GM12878 (cell line): ENCODE data around the gene CFAP74. TPM values are rescaled to one million over a fixed set of nuclear protein-coding genes. Genes with fewer than 3 reads are reported as not detected.

Experiments used
- BACH1 ChIP-seq: fragments of 450-650 bp; IDR thresholded peaks from 2 replicates; pipeline ENCODE4 v1.6.1; 2017; ENCODE audit warnings: mild to moderate bottlenecking, borderline replicate concordance
- BCLAF1 ChIP-seq: fragments of 450-650 bp; IDR thresholded peaks from 2 replicates; pipeline ENCODE4 v1.6.1; 2017; ENCODE audit warnings: antibody characterized with exemption, mild to moderate bottlenecking, moderate library complexity
- BRCA1 ChIP-seq: IDR thresholded peaks from 2 replicates; pipeline ENCODE4 v1.6.1; 2011; ENCODE audit warnings: low read depth, low read length, improper control_type of control experiment
- CHD1 ChIP-seq: IDR thresholded peaks from 2 replicates; pipeline ENCODE4 v1.6.1; 2012; ENCODE audit warnings: low read depth, low read length, improper control_type of control experiment
- FOS ChIP-seq: IDR thresholded peaks from 3 replicates; pipeline ENCODE4 v1.6.1; 2011; ENCODE audit warnings: borderline replicate concordance; ENCODE audit not compliant: insufficient read length; ENCODE audit errors: extremely low read depth
- GABPA ChIP-seq: IDR thresholded peaks from 2 replicates; pipeline ENCODE4 v1.6.1; 2014; ENCODE audit warnings: antibody characterized with exemption, low read depth, mild to moderate bottlenecking, inconsistent platforms
- HSF1 ChIP-seq: fragments of 150-350 bp; IDR thresholded peaks from 2 replicates; pipeline ENCODE4 v1.6.1; 2014; ENCODE audit warnings: mild to moderate bottlenecking, low read depth, low read length
- IRF3 ChIP-seq: fragments of 450-650 bp; IDR thresholded peaks from 2 replicates; pipeline ENCODE4 v1.6.1; 2014; ENCODE audit warnings: mild to moderate bottlenecking
- IRF5 ChIP-seq: fragments of 450-650 bp; IDR thresholded peaks from 2 replicates; pipeline ENCODE4 v1.6.1; 2017; ENCODE audit warnings: borderline replicate concordance
- KAT2A ChIP-seq: conservative IDR thresholded peaks from 2 replicates; pipeline ENCODE4 v1.6.1; 2011; ENCODE audit warnings: low read depth, low read length; ENCODE audit not compliant: control insufficient read depth
- MTA2 ChIP-seq: fragments of 450-650 bp; IDR thresholded peaks from 2 replicates; pipeline ENCODE4 v1.6.1; 2016; ENCODE audit warnings: low read depth, mild to moderate bottlenecking, moderate library complexity
- MXI1 ChIP-seq: fragments of 150-350 bp; IDR thresholded peaks from 2 replicates; pipeline ENCODE4 v1.6.1; 2011; ENCODE audit warnings: low read depth, mild to moderate bottlenecking, inconsistent platforms, low read length, improper control_type of control experiment
- MYC ChIP-seq: IDR thresholded peaks from 2 replicates; pipeline ENCODE4 v1.6.1; 2011; ENCODE audit warnings: mild to moderate bottlenecking, low read length, moderate library complexity, inconsistent platforms; ENCODE audit not compliant: insufficient read depth, insufficient replicate concordance, insufficient read length, severe bottlenecking
- NKRF ChIP-seq: fragments of 450-650 bp; conservative IDR thresholded peaks from 2 replicates; pipeline ENCODE4 v1.6.1; 2017; ENCODE audit warnings: mild to moderate bottlenecking, moderate library complexity
- PAX5 ChIP-seq: IDR thresholded peaks from 2 replicates; pipeline ENCODE4 v1.6.1; 2011; ENCODE audit warnings: low read depth, low read length, borderline replicate concordance
- RB1 ChIP-seq: fragments of 450-650 bp; formaldehyde crosslinking; IDR thresholded peaks from 2 replicates; pipeline ENCODE4 v1.6.1; 2017; ENCODE audit warnings: mild to moderate bottlenecking, borderline replicate concordance
- RUNX3 ChIP-seq: IDR thresholded peaks from 2 replicates; pipeline ENCODE4 v1.6.1; 2012; ENCODE audit warnings: low read length, inconsistent platforms
- SIN3A ChIP-seq: IDR thresholded peaks from 2 replicates; pipeline ENCODE4 v1.6.1; 2012; ENCODE audit warnings: low read depth, low read length, improper control_type of control experiment
- SUZ12 ChIP-seq: fragments of 200-600 bp; sonication (generic); IDR thresholded peaks from one replicate; pipeline ENCODE4 v1.6.1; 2018; ENCODE audit warnings: antibody characterized with exemption, mild to moderate bottlenecking; ENCODE audit not compliant: unreplicated experiment
- ZZZ3 ChIP-seq: IDR thresholded peaks from 2 replicates; pipeline ENCODE4 v1.6.1; 2011; ENCODE audit warnings: low read depth; ENCODE audit not compliant: control insufficient read depth, insufficient read length
- polyA plus RNA-seq, 11 experiments: library from polyadenylated mRNA; depleted of rRNA in 4 of 11; unstranded in 6 of 11; stranded (reverse) in 5 of 11; fragments of >200 nt; fragmentation: Nextera tagmentation in 4 of 11; fragmentation: Illumina TruSeq in 1 of 11; extraction: Ambion mirVana in 4 of 11; extraction: Trizol in 1 of 11; gene quantifications; 1 replicate in 1 of 11; 2 replicates in 10 of 11; pipeline versions ENCODE4 v1.2.1 to v1.2.3, GENCODE V29; 2011 to 2016; ENCODE audit warnings: inconsistent platforms in 2 of 11, missing spikeins in 2 of 11, low read depth in 1 of 11
- total RNA-seq, 4 experiments: library from RNA; depleted of rRNA in 3 of 4; stranded (reverse); fragments of >200 nt in 3 of 4; fragmentation: Illumina TruSeq in 1 of 4; extraction: Trizol in 1 of 4; gene quantifications; 2 replicates each; pipeline versions ENCODE4 v1.2.1 to v1.2.3, GENCODE V29; 2013 to 2021

CFAP74 gene
- total and polyA plus RNA-seq, 10 of the 15 experiments (the other 5 are each of a cell fraction or from before 2014, with no cell fraction given) = 0.01 TPM; not detected in 9

GRCh38 chr1:1906185-1907097 lies 97.1 kb downstream of the CFAP74 start (continued):
- TF ChIP-seq NKRF (no peak), BCLAF1 (no peak), CHD1 (no peak), IRF3 (no peak), IRF5 (no peak), SUZ12 (no peak), RB1 (peak; percentile 59; the same call in 1 of the 2 replicates), KAT2A (no peak), SIN3A (no peak), GABPA (no peak), RUNX3 (no peak), BRCA1 (no peak), ZZZ3 (no peak), MXI1 (peak; percentile 54; the same call in 1 of the 2 replicates), MTA2 (no peak), HSF1 (no peak), BACH1 (peak; percentile 16; the same call in 1 of the 2 replicates), PAX5 (no peak), MYC (no peak), FOS (no peak)
